GM19238 (cell line): ENCODE measurements around the gene EIF2S2.
A peak's percentile ranks its signal among the peaks of the same experiment; 100 is the strongest.
"Not testable (repeated sequence)": the region's sequence is repeated elsewhere in the genome, so short reads cannot be mapped to it uniquely, and the experiment has no call there.

ENCODE experiments used
- DNase-seq: peaks from one replicate; pipeline ENCODE4 v3.0.0; 2011; ENCODE audit warnings: low spot score; ENCODE audit not compliant: insufficient read length

EIF2S2 gene, protein sequence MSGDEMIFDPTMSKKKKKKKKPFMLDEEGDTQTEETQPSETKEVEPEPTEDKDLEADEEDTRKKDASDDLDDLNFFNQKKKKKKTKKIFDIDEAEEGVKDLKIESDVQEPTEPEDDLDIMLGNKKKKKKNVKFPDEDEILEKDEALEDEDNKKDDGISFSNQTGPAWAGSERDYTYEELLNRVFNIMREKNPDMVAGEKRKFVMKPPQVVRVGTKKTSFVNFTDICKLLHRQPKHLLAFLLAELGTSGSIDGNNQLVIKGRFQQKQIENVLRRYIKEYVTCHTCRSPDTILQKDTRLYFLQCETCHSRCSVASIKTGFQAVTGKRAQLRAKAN

DNA sequence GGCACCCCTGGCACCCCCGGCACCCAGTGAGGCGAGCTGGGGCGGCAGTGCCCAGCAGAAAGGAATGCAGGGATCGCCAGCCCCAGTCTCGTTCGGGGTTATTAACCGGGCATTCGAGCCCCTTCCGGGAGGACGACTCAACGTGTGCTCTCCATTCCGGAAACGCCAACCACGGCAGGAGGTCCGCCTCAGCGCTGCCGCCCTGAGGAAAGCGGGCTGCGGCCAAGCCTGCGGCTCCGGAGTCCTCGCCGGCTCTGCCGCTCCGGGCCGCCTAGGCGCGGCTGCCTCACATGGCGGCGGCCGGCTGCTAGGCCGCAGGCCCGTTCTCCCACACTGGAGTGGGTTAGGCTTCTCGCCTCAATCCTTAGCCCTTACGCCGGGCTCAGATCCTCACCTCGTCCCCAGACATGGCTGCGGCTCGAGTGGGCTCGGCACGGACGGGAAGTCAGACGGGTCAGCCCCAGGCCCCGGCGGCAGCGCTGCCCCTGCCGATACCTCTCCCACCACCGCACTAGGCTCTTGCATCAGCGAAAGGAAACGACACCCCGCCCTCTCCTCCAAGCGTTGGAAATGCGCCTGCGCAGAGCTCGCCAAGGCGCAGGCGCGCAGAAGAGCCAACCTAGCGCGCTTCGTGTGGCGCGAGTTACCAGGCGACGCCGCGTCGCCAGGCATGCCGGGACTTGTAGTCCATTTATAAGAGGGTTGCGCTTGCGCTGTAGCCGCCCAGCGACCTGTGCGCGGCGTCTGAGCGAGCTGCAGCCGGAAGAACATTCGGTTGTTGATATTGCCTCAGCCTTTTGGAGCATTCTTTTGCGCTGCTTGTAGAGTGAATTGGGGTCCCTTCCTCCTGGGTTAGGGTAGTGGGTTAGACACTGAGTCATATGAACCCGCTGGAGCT, at the start of gene EIF2S2:
Gene EIF2S2, minus strand, starts transcription at position 542 of the 898 bp plus-strand sequence. Its CDS starts 133 bp downstream, at position 409.
- peak; percentile 92 for DNase-seq

DNA sequence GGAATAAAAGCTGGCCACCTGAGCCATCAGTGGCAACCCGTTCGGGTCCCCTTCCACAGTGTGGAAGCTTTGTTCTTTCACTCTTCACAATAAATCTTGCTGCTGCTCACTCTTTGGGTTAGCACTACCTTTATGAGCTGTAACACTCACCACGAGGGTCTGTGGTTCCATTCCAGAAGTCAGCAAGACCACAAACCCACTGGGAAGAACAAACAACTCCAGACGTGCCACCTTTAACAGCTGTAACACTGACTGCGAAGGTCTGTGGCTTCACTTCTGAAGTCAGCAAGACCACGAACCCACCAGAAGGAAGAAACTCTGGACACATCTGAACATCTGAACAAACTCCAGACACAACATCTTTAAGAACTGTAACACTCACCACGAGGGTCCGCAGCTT, 45.7 kb upstream of the EIF2S2 start:
- not testable (repeated sequence) for DNase-seq

DNA sequence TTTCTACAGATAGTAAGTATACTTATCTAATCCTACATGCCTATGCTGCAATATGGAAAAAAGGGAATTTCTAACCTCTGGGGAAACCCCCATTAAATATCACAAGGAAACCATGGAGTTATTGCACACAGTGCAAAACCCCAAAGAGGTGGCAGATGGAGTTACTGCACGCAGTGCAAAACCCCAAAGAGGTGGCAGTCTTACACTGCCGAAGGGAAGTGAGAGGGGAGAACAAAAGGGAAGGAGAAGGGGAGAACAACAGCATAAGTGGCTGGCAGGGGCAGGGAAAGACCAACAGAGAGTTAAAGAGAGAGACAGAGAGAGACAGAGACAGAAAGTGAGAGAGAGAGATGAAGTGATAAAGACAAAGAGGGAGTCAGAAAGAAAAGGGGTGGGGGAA, 43.8 kb upstream of the EIF2S2 start:
- DNase-seq, result no peak

- not testable (repeated sequence) for DNase-seq
These were observed 41.1 kb upstream of the EIF2S2 start for GRCh38 chr20:34153169-34153568.

DNA sequence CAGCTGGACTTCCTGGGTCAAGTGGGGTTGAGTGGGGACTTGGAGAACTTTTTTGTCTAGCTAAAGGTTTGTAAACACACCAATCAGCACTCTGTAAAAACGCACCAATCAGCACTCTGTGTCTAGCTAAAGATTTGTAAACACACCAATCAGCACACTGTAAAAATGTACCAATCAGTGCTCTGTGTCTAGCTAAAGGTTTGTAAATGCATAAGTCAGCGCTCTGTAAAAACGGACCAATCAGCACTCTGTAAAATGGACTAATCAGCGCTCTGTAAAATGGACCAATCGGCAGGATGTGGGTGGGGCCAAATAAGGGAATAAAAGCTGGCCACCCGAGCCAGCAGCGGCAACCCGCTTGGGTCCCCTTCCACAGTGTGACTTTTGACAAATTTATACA, 40.0 kb upstream of the EIF2S2 start:
- DNase-seq, result not testable (repeated sequence)

DNA sequence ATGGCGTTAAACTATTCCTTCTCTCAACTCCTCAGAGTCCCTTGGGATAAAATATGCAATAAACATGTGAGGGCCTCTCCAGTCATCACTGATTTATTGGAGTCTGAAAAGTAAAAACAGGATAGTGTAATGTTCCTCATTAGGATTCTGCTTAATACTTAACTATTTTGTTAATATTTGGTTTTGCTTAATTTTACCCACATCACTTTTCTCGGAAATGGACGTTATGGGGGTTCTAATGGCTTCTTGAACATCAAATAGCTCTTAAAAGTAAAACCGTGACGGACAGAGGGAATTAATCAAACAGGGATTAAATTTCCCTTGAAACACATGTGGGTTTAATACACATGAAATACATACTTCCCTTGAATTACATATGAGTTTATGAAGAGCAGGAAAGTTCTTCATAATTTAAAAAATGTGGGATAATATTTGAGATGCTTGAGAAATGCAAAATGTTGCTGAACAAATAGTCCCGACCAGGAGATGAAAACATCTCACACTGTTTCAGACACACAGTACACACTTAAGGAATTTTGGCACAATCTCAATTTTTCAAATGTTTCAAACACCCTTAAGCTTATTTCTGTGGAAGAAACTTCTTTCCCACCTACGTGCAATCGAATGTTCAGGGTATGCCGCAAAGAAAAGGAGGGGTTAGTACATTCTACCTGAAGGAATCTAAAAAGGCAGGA, 38.4 kb upstream of the EIF2S2 start:
- DNase-seq, result no peak

DNA sequence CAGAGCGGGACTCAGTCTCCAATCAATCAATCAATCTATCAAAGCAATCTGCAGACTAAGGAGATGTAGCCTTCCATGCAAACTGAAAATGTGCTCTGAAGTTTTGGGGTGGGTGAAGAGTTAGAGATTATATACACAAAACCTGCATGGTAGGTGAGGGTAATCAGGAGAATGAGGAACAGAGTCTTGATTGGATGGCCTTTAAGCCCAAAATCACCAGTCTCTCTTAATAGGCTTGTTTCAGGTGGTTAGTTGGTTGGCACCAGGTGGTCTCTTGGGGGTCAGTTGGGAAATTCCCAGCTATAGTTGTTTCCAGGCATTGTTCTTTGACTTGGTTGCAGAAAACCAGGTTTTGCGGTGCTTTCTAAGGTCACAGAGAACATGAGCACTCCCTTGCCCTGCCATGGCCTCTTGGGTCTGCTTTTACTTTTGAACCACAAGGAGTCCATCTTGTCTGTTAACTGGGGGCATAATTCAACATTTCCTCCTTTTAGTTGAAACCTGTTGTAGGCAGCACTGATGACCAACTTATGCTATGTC, 33.3 kb upstream of the EIF2S2 start:
- no peak for DNase-seq

- no peak for DNase-seq
These were observed 31.9 kb upstream of the EIF2S2 start for GRCh38 chr20:34143951-34144350.

DNA sequence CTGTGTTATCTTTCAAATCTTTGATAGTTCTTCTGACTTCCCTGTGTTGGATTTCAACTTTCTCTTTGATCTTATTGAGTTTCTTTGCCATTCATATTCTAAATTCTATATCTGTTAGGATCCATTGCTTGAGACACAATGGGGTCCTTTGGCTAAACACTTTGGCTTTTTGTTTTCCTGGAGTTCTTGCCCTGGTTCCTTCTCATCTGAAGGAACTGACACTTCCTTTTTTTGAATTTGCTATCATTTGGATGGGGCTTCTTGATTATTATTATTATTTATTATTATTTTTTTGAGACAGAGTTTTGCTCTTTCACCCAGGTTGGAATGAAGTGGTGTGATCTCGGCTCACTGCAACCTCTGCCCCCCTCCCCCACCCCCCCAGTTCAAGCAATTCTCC, 30.1 kb upstream of the EIF2S2 start:
- DNase-seq, result no peak

DNA sequence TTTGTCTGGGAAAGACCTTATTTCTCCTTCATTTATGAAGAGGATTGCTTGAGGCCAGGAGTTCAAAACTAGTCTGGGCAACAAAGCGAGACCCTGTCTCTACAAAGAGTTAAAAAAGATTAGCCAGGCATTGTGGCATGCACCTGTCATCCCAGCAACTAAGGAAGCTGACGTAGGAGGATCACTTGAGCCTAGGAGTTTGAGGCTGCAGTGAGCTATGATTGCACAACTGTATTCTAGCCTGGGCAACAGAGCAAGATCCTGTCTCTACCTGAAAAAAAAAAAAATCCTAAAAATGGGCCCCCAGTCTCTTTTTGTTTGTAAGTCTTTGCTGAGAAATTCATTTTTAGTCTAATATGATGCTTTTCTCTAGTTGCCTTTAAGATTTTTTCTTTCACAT, 29.2 kb upstream of the EIF2S2 start:
- no peak for DNase-seq

DNA sequence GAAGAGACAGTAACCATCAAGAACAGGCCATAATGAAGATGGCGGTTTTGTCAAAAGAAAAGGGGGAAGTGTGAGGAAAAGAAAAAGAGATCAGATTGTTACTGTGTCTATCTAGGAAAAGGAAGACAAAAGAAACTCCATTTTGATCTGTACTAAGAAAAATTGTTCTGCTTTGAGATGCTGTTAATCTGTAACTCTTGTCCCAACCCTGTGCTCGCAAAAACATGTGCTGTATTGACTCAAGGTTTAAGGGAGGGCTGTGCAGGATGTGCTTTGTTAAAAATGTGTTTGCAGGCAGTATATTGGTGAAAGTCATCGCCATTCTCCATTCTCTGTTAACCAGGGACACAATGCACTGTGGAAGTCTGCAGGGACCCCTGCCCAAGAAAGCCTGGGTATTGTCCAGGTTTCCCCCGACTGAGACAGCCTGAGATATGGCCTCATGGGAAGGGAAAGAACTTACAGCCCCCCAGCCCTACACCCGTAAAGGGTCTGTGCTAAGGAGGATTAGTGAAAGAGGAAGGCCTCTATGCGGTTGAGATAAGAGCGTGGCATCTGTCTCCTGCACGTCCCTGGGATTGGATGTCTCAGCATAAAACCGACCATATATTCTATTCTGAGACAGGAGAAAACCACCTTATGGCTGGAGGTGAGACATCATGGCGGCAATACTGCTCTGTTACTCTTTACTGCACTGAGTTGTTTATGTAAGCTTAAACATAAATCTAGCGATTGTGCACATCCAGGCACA, 23.7 kb upstream of the EIF2S2 start:
- DNase-seq, result not testable (repeated sequence)

- DNase-seq, result not testable (repeated sequence)
These were observed 21.4 kb upstream of the EIF2S2 start for GRCh38 chr20:34133365-34133860.

GRCh38 chr20:34132943-34133342, 20.9 kb upstream of the EIF2S2 start:
- DNase-seq, result not testable (repeated sequence)

- not testable (repeated sequence) for DNase-seq
These were observed 20.4 kb upstream of the EIF2S2 start for GRCh38 chr20:34132491-34132890.

DNA sequence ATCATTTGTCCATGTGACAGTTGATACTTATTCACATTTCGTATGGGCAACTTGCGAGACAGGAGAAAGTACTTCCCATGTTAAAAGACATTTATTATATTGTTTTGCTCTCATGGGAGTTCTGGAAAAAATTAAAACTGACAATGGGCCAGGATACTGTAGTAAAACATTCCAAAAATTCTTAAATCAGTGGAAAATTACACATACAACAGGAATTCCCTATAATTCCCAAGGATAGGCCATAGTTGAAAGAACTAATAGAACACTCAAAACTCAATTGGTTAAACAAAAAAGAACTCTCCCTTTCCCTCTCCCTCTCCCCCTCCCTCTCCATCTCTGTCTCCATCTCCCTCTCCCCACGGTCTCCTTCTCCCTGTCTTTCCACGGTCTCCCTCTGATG, 19.4 kb upstream of the EIF2S2 start:
- DNase-seq, result no peak

DNA sequence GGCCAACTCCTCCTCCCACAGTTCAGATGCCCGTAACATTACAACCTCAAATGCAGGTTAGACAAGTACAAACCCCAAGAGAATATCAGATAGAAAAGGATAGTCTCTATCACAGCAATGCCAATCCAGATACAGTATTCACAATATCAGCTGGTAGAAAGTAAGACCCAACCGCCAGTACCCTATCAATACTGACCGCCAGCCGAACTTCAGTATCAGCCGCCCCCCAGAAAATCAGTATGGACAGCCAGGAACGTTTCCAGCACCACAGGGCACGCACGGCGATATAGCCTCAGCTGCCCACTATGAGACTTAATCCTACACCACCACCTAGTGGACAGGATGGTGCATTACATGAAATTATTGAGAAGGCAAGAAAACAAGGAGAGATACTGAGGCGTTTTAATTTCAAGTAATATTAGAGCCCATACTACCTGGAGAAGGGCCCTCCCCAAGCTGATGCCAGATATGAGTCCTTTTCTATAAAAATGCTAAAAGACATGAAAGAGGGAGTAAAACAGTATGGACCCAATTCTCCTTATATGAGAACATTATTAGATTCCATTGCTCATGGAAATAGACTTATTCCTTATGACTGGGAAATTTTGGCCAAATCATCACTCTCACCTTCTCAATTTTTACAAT, 17.6 kb upstream of the EIF2S2 start:
- DNase-seq, result peak; percentile 50

DNA sequence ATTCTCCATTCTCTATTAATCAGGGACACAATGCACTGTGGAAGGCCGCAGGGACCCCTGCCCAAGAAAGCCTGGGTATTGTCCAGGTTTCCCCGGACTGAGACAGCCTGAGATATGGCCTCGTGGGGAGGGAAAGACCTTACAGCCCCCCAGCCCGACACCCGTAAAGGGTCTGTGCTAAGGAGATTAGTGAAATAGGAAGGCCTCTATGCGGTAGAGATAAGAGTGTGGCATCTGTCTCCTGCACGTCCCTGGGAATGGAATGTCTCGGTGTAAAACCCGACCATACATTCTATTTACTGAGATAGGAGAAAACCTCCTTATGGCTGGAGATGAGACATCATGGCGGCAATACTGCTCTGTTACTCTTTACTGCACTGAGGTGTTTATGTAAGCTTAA, 15.7 kb upstream of the EIF2S2 start:
- DNase-seq, result no peak

GRCh38 chr20:34124469-34125249, 12.6 kb upstream of the EIF2S2 start:
- DNase-seq, result peak; percentile 32

GRCh38 chr20:34123309-34123708, 11.3 kb upstream of the EIF2S2 start:
- DNase-seq, result no peak
